ENCODE measurements around the gene OLA1. TPM values are rescaled to one million over a fixed set of nuclear protein-coding genes. Genes with fewer than 3 reads are reported as not detected.

The OLA1 gene
- polyA plus RNA-seq, 1 experiment, result 36.7 TPM

- TF ChIP-seq, protein P1, sequence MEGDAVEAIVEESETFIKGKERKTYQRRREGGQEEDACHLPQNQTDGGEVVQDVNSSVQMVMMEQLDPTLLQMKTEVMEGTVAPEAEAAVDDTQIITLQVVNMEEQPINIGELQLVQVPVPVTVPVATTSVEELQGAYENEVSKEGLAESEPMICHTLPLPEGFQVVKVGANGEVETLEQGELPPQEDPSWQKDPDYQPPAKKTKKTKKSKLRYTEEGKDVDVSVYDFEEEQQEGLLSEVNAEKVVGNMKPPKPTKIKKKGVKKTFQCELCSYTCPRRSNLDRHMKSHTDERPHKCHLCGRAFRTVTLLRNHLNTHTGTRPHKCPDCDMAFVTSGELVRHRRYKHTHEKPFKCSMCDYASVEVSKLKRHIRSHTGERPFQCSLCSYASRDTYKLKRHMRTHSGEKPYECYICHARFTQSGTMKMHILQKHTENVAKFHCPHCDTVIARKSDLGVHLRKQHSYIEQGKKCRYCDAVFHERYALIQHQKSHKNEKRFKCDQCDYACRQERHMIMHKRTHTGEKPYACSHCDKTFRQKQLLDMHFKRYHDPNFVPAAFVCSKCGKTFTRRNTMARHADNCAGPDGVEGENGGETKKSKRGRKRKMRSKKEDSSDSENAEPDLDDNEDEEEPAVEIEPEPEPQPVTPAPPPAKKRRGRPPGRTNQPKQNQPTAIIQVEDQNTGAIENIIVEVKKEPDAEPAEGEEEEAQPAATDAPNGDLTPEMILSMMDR (IDR thresholded peaks at IDR 0.05; ENCODE audit: insufficient read depth, low read depth, low read length), result no peak
- DNase-seq (ENCODE audit: low read depth), result no peak
- H3K27me3 ChIP-seq (ENCODE audit: control insufficient read depth, insufficient read depth, low read length), result no peaks in the 10 kb centered on the region
- no peak overlapping the region for H3K4me3 ChIP-seq (ENCODE audit: low read depth, low read length)
- ChIA-PET POLR2A (no interaction called here), CTCF (interaction anchor here (0.7 to 1.4 kb wide), 10 partner anchors 8 to 301 kb away, joined by 3 to 14 read pairs (median 4); no protein-coding TSS in a partner anchor)
- no peaks in the 10 kb centered on the region for H3K36me3 ChIP-seq (ENCODE audit: control insufficient read depth, insufficient read depth, low read length)
Measured at GRCh38 chr2:174040417-174040701, 208.0 kb downstream of the OLA1 start.

GRCh38 chr2:174039551-174040416, 208.5 kb downstream of the OLA1 start:
- DNase-seq (ENCODE audit: low read depth), result peak; percentile 70
- no peaks in the 10 kb centered on the region for H3K27me3 ChIP-seq (ENCODE audit: control insufficient read depth, insufficient read depth, low read length)
- ChIA-PET POLR2A (no interaction called here), CTCF (interaction anchor here (0.7 to 1.4 kb wide), 10 partner anchors 9 to 302 kb away, joined by 3 to 14 read pairs (median 4); no protein-coding TSS in a partner anchor)
- H3K4me3 ChIP-seq (ENCODE audit: low read depth, low read length), result no peak overlapping the region
- H3K36me3 ChIP-seq (ENCODE audit: control insufficient read depth, insufficient read depth, low read length), result no peaks in the 10 kb centered on the region
- TF ChIP-seq, protein P1 (IDR thresholded peaks at IDR 0.05; ENCODE audit: insufficient read depth, low read depth, low read length), result peak; percentile 93

DNA sequence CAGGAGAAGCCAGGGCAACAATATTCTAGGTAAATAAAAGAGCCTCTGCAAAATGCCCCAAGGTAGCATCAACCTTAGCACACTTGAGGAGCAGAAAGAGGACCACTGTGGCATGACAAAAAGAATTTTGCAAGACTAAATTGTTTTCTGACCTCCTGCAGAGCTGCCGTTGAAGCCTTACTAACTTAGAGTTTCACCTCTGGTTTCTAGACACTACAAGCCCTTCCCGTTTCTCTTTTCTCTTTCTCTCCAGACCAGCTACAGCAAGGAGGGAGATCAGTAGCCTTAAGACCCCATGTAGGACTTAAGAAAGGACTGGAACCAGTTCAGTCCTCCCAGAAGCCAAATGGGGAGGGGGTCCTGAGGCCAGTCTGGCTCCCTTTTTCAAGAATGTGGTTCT, 209.9 kb downstream of the OLA1 start:
- Histone ChIP-seq H3K27me3 (ENCODE audit: control insufficient read depth, insufficient read depth, low read length) (no peaks in the 10 kb centered on the region), H3K36me3 (ENCODE audit: control insufficient read depth, insufficient read depth, low read length) (no peaks in the 10 kb centered on the region), H3K4me3 (ENCODE audit: low read depth, low read length) (no peak overlapping the region)
- DNase-seq (ENCODE audit: low read depth), result no peak
- ChIA-PET POLR2A (no interaction called here), CTCF (interaction anchor here (0.5 to 1.1 kb wide), 3 partner anchors 154 to 637 kb away, joined by 3 to 5 read pairs (median 3); no protein-coding TSS in a partner anchor)
- TF ChIP-seq, protein P1 (IDR thresholded peaks at IDR 0.05; ENCODE audit: insufficient read depth, low read depth, low read length), result no peak

- H3K27me3 ChIP-seq (ENCODE audit: control insufficient read depth, insufficient read depth, low read length), result no peaks in the 10 kb centered on the region
Measured at GRCh38 chr2:174036825-174037224, 211.5 kb downstream of the OLA1 start.

More at GRCh38 chr2:174036825-174037224, 211.5 kb downstream of the OLA1 start:
- TF ChIP-seq, protein P1 (IDR thresholded peaks at IDR 0.05; ENCODE audit: insufficient read depth, low read depth, low read length), result no peak
- no peak for DNase-seq (ENCODE audit: low read depth)
- POLR2A ChIA-PET, result no interaction called here
- H3K4me3 ChIP-seq (ENCODE audit: low read depth, low read length), result no peak overlapping the region
- H3K36me3 ChIP-seq (ENCODE audit: control insufficient read depth, insufficient read depth, low read length), result no peaks in the 10 kb centered on the region
- CTCF ChIA-PET, result interaction anchor here (1.8 kb wide), 1 partner anchor 9 kb away, joined by 5 read pairs; no protein-coding TSS in a partner anchor

Measured in BJ (cell line).